GM11168 (cell line): ENCODE results near the gene BPIFB2.
"Not testable (repeated sequence)": the region's sequence is repeated elsewhere in the genome, so short reads cannot be mapped to it uniquely, and the experiment has no call there.

ENCODE experiments used
- in situ Hi-C: fragments of 300-500 bp; cut with MboI; formaldehyde crosslinking; loops from one replicate; pipeline ENCODE4 v1.12.0; 2022; ENCODE audit warnings: low sequenced_read_pairs; ENCODE audit not compliant: unreplicated experiment

BPIFB2 gene

DNA sequence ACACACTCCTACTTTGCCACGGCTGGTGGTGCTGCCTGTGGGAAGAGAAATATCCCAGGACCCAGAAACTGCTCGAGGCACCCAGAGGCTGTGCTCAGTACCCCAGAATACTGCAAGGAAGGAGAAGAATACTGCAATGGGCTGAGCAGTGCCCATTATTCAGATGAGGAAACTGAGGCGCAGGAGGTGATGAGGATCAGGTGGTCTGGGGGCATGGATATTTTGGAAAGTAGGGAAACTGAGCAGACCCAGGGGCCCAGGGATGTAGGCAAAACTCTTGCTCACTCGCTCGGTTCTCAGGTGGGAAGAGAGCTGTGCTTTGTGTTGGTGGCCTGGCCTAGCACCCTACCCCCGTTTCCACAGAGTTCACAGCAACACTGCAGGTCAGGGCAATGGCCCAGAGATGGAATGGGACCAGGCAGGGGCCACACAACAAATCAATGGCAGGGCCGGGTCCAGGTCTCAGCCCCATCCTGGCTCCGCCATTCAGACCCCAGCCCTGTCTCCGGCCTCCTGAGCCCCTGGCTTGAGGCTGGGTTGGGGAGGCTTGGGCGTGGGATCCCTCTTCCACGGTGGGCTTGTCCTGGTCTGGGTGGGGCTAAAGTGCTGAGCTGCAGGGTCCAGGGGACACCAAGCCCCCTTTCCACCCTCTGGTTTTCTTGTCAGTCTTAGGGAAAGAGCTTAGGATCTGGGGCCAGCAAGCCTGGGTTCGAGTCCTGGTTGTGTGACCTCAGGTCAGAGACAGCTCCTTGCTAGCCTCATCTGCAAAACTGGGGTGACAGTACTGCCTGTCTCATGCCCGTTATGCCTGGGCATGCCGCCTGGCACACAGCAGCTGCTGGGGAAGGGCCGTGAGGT is 37.2 kb upstream of the BPIFB2 start:
- in situ Hi-C loops, result no loop called here

DNA sequence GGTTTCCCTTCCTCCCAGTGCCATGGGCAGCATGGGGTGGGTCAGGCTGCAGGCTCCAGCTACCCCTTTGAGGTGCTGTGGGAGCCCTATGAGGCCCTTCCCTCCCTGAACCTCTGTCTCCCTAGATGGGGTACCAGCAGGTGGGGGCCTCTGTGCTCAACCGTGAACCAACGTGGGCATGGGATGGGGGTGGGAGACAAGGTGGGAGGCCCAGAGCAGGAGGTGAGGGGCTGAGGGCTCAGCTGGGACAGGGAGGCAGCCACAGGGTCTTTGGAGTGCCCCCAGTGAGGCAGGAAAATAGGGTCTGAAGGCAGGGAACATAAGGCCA is 36.6 kb upstream of the BPIFB2 start:
- in situ Hi-C loops, result no loop called here

DNA sequence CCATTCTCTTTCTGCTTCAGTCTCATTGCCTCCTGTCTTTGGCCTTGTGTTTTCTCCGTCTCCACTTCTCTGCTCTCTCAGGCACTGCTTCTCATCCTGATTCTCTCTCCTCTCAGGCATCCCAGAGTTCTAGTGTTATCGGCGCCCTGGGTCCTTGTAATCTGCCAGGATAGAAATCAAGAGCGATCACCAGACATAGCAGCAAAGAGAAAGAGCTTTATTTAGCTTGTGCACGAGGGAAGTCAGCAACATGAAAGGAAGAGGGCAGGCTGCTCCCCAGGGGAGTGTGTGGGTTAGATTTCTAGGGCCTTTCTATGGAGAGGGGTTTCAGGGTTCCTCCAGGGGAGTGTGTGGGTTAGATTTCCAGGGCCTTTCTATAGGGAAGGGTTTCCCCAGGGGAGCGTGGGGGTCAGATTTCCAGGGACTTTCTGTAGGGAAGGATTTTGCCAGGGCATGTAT is 35.8 kb upstream of the BPIFB2 start:
- in situ Hi-C loops, result no loop called here

DNA sequence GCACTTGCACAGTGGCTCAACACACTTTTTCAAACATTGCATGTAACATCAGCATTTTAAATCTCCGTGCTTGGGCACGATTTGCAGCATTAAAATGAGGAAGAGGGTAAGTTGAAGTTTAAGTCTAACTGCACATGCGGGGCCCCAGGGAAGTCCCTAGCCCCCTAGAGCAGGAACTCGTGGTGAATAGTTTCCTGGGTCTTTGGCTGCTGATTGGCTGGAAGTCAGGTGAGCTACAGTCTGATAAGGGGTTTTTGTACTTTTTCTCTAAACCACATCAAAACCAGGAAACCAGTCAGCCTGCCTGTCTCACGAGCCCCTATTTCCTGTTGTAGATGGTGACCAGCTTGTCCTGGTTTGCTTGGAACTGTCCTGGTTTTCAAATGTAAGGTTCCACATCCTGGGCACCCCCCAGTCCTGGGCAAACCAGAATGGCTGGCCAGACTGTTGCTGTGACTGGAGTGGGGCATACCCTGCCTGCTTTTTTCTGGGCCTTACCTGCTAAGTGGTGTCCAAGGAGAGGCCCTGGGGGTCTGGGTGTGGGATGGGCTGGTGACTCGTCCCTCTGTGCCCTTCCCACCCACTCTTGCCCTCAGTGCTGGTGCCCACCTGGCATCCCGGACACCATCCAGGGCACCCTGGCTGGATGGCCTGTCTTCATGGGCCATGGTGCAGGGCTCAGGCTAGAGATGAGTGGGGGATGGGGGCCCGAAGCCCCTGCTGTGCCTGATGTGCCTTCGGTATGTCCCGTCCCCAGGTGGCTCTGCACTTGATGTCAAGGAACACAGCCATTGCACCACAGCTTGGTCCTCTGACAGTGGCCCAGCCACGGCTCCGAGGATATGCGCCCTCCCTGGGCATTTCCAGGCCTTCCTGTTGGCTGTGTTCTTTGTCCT is 35.1 kb upstream of the BPIFB2 start:
- in situ Hi-C loops, result no loop called here

DNA sequence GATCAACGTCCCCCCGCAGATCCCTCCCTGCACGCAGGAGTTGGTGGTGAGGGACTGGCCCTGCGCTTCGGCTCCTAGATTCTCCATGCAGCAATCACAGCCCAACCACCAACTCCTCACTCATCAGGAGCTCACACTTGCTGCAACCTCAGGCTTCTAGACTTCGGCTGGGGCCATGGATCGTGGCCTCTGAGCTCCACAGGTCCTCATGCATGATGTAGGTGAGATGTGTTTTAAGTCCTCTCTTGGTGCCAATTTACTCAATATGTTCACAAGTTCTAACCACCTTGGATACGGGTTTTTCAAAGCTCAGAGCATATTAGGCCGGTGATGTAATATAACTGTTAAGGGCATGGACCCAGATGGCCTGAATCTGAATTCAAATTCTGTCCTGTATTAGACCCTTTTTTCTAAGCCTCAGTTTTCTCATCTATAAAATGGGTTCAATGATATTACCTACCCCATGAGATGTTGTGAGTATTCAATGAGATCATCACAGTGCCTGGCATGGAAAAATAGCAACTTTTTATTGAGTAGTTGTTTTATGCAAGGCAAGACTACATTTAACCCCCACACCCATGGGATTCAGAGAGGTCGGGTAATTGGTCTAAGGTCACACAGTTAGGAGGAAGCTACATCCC is 34.3 kb upstream of the BPIFB2 start:
- in situ Hi-C loops, result no loop called here

DNA sequence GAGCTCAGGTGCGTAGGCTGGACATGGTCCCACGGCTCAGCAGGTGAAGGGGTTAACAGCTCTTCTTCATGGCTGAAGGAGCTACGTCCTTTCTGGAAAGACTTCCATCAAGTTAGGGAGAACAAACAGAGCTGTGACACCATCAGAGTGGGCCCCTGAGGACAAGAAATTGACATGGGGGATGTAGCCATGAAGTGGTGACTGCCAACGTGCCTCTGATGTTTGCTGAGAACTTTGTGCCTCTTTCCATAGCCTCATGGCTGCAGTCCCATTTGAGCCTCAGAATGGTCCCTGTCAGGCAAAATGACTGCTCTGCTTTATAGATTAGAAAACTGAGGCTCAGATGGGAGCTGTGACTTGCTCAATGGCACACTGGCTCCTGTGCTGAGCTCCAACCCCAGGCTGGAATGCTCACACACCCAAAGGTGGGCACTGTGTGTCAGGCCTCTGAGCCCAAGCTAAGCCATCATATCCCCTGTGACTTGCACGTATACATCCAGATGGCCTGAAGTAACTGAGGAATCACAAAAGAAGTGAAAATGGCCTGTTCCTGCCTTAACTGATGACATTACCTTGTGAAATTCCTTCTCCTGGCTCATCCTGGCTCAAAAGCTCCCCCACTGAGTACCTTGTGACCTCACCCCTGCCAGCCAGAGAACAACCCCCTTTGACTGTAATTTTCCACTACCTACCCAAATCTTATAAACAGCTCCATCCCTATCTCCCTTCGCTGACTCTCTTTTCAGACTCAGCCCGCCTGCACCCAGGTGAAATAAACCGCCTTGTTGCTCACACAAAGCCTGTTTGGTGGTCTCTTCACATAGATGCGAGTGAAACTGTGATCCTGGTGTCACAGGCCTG is 33.1 kb upstream of the BPIFB2 start:
- in situ Hi-C loops, result not testable (repeated sequence)

DNA sequence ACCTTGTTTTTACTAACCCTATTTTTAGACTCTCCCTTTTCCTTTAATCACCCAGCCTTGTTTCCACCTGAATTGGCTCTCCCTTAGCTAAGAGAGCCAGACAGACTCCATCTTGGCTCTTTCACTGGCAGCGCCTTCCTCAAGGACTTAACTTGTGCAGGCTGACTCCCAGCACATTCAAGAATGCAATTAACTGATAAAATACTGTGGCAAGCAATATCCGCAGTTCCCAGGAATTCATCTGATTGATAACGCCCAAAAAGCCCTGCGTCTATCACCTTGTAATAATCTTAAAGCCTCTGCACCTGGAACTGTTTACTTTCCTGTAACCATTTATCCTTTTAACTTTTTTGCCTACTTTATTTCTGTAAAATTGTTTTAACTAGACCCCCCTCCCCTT is 32.4 kb upstream of the BPIFB2 start:
- in situ Hi-C loops, result not testable (repeated sequence)

DNA sequence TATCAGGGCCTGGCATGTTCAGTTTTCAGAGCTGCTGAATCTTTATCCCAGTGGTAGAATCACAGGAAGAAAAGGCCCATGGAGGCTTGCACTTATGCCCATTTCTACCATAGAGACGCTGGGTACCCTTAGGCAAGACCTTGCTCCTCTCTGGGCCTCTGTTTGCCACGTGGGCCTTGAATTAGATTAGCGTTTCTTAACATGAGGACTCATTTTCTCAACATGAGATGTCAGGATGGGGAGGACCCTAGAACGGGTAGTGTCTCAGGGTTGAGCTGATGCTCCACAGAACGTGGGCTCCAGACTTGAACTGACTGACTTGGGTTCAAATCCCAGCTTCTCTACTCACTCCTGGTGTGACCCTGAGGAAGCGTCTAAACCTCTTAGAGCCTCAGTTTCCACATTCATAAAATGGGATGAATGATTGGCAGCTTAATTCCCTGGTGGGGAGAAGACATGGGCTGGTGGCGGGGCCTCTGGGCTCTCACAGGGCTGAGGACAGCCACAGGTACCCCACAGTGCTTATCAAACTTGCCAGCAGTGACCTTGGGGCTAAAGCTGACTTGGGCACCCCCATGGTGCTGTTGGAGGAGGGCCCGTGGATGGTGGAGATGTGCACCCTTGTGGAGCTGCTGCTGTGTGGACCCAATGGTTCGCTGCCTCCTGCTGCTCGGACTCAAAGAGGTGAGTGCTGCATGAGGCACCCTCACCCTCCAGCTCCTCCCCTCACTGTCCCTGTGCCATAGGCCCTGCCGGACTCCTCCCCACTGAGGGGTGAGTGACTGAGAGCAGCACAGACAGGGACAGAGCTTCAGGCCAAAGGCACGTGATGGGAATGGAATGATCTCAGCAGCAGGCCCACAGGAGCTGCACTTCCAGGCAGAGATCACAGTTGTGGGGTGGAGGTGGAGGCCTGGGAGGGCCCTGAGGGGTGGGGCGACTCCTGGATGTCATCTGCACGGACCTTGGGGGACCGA is 31.5 kb upstream of the BPIFB2 start:
- in situ Hi-C loops, result no loop called here

DNA sequence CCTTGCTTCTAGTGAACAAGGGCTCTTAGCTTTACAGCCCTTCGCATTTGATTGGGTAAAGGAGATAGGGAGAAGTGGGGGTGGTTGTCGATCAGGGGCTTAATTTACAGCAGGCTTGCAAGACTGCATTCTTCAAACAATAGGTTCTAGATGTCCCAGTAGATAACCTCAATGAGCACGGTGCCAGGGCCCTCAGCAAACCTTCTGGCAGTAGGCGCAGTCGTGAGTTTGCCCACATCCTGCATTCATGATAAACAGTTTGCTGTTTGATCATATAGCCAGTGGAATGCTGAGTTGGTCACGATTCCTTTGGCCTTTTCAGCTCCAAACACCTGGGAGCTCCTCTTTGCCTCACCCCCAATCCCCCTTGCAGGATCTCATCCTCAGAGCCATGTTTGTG is 30.8 kb upstream of the BPIFB2 start:
- in situ Hi-C loops, result no loop called here

DNA sequence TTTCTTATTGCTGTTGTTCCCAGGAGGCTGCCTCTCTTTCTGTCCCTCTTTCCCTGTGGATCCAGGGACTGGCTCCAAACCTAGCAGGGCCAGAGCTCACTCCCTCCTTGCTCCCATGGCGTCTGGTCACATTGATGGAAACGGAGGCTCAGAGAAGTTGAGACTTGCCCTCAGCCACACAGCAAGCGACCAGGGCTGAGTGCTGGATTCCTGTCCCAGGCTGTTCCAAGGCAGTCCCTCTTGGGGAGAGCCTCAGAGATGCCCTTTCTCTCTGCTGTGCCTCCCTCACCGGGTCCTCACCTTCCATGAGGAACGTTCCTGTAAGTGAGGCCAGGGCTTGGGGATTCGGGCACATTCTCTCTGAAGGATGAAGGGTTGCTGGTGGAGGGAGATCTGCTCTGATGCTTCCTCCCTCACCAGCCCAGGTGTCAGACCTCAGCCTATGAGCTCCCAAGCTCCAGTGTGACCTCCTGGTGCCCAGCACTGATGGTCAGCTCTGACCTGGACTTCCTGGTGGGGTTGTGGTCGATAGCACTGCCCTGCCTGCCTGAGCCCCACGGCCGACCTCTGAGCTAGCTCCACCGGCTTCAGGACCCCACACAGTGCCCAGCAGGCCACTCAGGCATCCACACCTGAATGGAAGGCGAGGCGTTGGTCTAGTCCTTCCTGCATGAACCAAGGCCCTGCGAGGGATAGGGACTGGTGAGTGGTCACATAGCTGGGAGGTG is 30.1 kb upstream of the BPIFB2 start:
- in situ Hi-C loops, result no loop called here

DNA sequence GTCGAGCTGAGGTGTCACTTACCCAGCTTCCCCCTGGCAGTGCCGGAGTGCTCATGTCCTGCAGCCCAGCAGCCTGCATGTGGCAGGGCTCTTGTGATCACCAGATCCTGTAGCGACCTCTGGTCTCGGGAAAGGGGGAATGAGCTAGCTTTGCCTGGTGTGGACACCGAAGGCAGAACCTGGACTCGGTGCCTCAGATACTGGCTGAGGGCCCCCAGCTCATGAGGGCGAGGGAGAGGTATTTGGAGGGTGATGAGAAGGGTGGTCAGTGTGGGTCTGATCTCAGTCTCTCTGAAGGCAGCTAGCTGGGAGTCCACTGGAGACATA is 29.5 kb upstream of the BPIFB2 start:
- in situ Hi-C loops, result no loop called here

DNA sequence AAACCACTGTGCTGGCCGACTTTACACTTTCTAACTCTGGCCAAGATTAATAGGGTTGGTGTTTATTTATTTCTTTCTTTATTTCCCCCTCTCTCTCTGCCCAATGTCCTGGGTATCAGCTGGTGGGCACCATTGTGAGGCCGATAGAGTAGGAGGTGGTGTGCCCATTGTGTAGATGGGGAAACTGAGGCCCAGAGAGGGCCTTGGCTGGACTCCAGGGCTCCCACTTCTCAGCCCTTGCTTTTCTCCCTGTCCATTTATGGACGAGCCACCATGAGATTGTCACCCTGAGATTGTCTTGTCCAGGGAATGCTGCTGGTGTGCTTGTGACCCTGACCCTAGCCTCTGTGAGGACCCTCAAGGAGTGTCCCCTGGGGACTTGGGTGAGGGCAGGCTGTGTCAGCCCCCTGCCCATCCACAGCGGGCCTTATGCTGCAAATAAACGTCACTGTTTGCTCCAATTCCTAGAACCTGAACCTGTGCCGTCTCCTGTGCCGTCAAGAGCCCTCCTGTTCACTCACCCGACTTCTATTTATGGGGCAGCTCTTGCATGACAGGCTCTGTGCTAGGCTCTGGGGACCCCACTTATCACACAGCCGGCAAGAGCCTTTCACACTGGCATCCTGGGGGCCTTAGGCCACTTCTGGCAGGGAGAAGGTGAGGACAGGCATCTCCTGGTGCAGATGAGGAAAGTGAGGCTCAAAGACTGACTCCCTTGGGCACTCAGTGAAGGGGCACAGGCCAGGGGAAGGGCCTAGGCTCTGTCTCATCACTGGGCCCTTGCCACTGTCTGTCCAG is 28.1 kb upstream of the BPIFB2 start:
- in situ Hi-C loops, result no loop called here

DNA sequence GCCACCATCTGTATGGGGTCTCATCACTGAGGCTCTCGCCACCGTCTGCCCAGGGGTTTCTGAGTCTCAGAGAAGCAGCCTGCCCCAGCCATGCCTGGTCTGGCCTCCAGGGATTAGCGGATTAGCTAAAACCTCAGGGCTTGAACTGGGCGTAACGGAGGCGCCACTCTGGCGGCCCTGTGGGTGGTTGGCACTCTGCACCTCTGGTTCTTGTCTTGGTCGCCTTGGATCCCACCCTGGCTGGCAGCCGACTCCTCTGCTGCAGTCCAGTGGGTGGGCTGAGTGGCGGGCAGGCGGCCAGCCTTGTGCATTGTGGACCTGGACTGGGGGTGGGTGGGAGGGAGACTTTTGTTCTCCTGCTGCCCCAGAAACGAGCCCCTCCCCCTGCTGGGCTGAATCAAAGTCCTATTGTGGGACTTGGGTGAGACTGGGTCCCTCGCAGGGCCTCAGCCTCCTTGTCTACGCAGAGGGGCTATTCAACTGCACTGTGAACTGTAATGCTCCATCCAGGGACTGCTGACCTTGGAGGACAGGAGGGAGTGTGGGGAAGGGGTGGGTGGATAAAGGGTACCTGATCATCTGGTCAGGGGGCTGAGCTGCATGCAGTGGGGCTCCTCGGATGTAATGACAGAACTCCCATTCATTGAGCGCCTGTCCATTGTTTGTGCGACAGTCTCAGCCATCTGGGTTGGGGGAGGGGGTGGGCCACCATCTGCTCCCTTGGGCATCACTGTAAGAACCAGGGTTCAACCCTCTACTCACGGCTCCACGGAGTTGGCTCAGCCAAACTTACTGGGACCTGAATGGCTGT is 27.2 kb upstream of the BPIFB2 start:
- in situ Hi-C loops, result no loop called here

DNA sequence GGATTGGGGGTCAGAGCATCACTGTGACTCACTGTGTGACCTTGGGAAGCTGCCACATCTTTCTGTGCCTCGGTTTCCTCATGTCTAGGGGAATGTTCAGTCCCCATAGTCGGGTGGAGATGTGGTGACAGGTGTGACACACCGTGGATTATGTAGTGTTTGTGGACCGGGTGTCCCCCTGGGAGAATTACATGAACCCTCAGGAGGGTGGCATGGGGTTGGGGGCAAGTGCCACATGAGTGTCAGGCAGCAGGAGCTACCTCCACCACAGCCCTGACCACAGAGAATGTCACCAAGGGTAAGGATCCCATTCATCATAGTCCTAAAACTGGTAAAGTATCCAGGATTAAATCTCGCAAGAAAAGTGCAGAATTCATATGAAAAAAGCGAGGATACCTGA is 26.5 kb upstream of the BPIFB2 start:
- in situ Hi-C loops, result no loop called here

DNA sequence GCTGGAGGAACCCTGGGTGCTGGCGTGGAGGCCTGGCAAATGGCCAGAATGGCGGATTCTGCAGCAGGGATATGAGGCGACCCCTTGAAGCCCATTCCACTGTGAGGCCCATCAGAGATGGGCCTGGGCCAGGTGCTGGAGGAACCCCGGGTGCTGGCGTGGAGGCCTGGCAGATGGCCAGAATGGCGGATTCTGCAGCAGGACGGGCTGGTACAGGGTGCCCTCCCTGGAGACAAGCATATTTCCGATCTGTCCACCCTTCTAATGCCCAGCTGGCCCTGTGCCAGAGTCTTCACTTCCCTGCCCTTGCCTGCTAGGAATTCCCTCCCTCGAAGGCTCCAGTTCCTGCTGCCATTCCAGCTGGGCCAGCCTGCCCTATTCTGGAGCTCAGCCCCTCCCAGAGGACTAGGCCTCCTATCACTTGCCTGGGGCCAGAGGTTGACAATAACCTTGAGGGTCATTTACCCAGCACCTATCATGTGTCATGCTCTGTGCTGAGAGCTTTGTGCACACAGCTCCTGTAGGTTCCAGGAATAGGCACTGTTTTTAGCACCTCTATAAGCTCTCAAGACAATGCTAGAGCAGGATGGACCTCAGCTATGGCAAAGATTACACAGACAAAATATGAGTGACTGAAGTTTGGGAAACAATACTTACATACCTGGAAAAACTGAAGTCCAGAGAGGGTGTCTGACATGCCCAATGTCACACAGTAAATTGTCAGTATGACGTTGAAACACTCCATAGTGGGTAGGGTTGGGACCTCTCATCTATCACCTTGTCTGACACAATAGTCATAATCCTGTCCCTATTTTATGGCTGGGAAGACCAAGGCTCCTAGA is 24.7 kb upstream of the BPIFB2 start:
- in situ Hi-C loops, result no loop called here
